GM12878 (cell line): ENCODE results near the gene CD209. TPM values are rescaled to one million over a fixed set of nuclear protein-coding genes. Genes with fewer than 3 reads are reported as not detected.
A peak's percentile ranks its signal among the peaks of the same experiment; 100 is the strongest.

Experiments used
- CEBPB ChIP-seq, 2 experiments: fragments of 150-350 bp in 1 of 2; IDR thresholded peaks; 2 replicates each; pipeline ENCODE4 v1.6.1; 2012 to 2014; ENCODE audit warnings: low read depth in 2 of 2, low read length in 2 of 2, borderline replicate concordance in 1 of 2, inconsistent platforms in 1 of 2
- CEBPZ ChIP-seq: fragments of 150-350 bp; IDR thresholded peaks from 2 replicates; pipeline ENCODE4 v1.6.1; 2016; ENCODE audit warnings: low read depth, low read length
- CUX1 ChIP-seq: IDR thresholded peaks from 2 replicates; pipeline ENCODE4 v1.6.1; 2012; ENCODE audit warnings: improper control_type of control experiment, low read depth, low read length; ENCODE audit not compliant: insufficient replicate concordance
- HDGF ChIP-seq: fragments of 450-650 bp; IDR thresholded peaks from 2 replicates; pipeline ENCODE4 v1.6.1; 2016; ENCODE audit warnings: antibody characterized with exemption
- IRF5 ChIP-seq: fragments of 450-650 bp; IDR thresholded peaks from 2 replicates; pipeline ENCODE4 v1.6.1; 2017; ENCODE audit warnings: borderline replicate concordance
- NR2F1 ChIP-seq: fragments of 450-650 bp; conservative IDR thresholded peaks from 2 replicates; pipeline ENCODE4 v1.6.1; 2017; ENCODE audit warnings: mild to moderate bottlenecking
- WRNIP1 ChIP-seq: IDR thresholded peaks from 2 replicates; pipeline ENCODE4 v1.6.1; 2011; ENCODE audit warnings: low read depth, low read length, improper control_type of control experiment, borderline replicate concordance
- ZBTB11 ChIP-seq: fragments of 450-650 bp; formaldehyde crosslinking; IDR thresholded peaks from 2 replicates; pipeline ENCODE4 v1.5.0; 2022; ENCODE audit warnings: mild to moderate bottlenecking, missing genetic modification characterization
- ZNF687 ChIP-seq: fragments of 450-650 bp; IDR thresholded peaks from 2 replicates; pipeline ENCODE4 v1.6.1; 2017; ENCODE audit warnings: mild to moderate bottlenecking, moderate library complexity
- polyA plus RNA-seq, 11 experiments: library from polyadenylated mRNA; depleted of rRNA in 4 of 11; unstranded in 6 of 11; stranded (reverse) in 5 of 11; fragments of >200 nt; fragmentation: Nextera tagmentation in 4 of 11; fragmentation: Illumina TruSeq in 1 of 11; extraction: Ambion mirVana in 4 of 11; extraction: Trizol in 1 of 11; gene quantifications; 1 replicate in 1 of 11; 2 replicates in 10 of 11; pipeline versions ENCODE4 v1.2.1 to v1.2.3, GENCODE V29; 2011 to 2016; ENCODE audit warnings: inconsistent platforms in 2 of 11, missing spikeins in 2 of 11, low read depth in 1 of 11
- total RNA-seq, 4 experiments: library from RNA; depleted of rRNA in 3 of 4; stranded (reverse); fragments of >200 nt in 3 of 4; fragmentation: Illumina TruSeq in 1 of 4; extraction: Trizol in 1 of 4; gene quantifications; 2 replicates each; pipeline versions ENCODE4 v1.2.1 to v1.2.3, GENCODE V29; 2013 to 2021

CD209 gene
- total and polyA plus RNA-seq, 10 of the 15 experiments (the other 5 are each of a cell fraction or from before 2014, with no cell fraction given), result 0.04 to 0.21 (median 0.10) TPM; not detected in 3

GRCh38 chr19:7705387-7706187 is 41.7 kb downstream of the CD209 start (continued):
- TF ChIP-seq CEBPZ, result no peak
- TF ChIP-seq CEBPB (IDR thresholded peaks at IDR 0.05; ENCODE audit: borderline replicate concordance in 1 of 2, low read depth in 2 of 2, low read length in 2 of 2), result no peak
- no peak for TF ChIP-seq WRNIP1
- peak; percentile 90 for TF ChIP-seq NR2F1
- TF ChIP-seq IRF5, result no peak
- TF ChIP-seq ZBTB11, result no peak
- no peak for TF ChIP-seq CUX1
- 0 out of 2 replicates have a peak, but pooled peaks have one; percentile 22 for TF ChIP-seq HDGF
- peak; percentile 37; the same call in 1 of the 2 replicates for TF ChIP-seq ZNF687
